HEK293 (cell line): ENCODE measurements around the gene APCDD1L.

Source experiments
- CTCF ChIA-PET: fragments of 350-600 bp; formaldehyde crosslinking; extraction: SDS; loops from one replicate; lab custom pipeline; 2021; ENCODE audit warnings: antibody characterized with exemption; lab: Yijun Ruan, JAX
- POLR2A ChIA-PET: fragments of 300-600 bp; formaldehyde crosslinking; extraction: SDS; loops from one replicate; lab custom pipeline; 2020; ENCODE audit warnings: antibody characterized with exemption, inconsistent platforms; lab: Yijun Ruan, JAX
- H3K27ac ChIP-seq: fragments of 200-500 bp; sonication (Bioruptor generic); 2 replicates; pipeline ENCODE4 v1.5.1; 2014; ENCODE audit warnings: low read depth, low read length, control low read depth, inconsistent platforms; ENCODE audit errors: extremely low read depth
- H3K36me3 ChIP-seq, 2 experiments: fragments of 200-500 bp in 1 of 2; sonication (Bioruptor generic) in 1 of 2; 1 replicate in 1 of 2; 2 replicates in 1 of 2; pipeline ENCODE4 v1.5.1; 2014 to 2017; ENCODE audit warnings: inconsistent platforms in 2 of 2, low read length in 2 of 2; ENCODE audit not compliant: control insufficient read depth in 2 of 2, insufficient read depth in 1 of 2
- H3K4me1 ChIP-seq: fragments of 200-500 bp; sonication (Bioruptor generic); 2 replicates; pipeline ENCODE4 v1.5.1; 2014; ENCODE audit warnings: mild to moderate bottlenecking, low read length, inconsistent platforms; ENCODE audit not compliant: control insufficient read depth, insufficient read depth
- H3K4me3 ChIP-seq: 2 replicates; pipeline ENCODE4 v1.5.1; 2011; ENCODE audit warnings: low read depth, mild to moderate bottlenecking, control low read depth, low read length, moderate library complexity
- H3K9me3 ChIP-seq: fragments of 200-500 bp; sonication (Bioruptor generic); 2 replicates; pipeline ENCODE4 v1.5.1; 2014; ENCODE audit warnings: low read depth, low read length, inconsistent platforms; ENCODE audit not compliant: control insufficient read depth, insufficient read depth
- EGR2 ChIP-seq: fragments of 450-650 bp; formaldehyde crosslinking; IDR thresholded peaks from 2 replicates; pipeline ENCODE4 v1.5.1; 2016; ENCODE audit warnings: low read depth, missing biosample characterization, missing genetic modification characterization
- GLI2 ChIP-seq: fragments of 450-650 bp; formaldehyde crosslinking; IDR thresholded peaks from 2 replicates; pipeline ENCODE4; 2017; ENCODE audit warnings: missing biosample characterization, missing genetic modification characterization, low read depth, borderline replicate concordance
- KLF8 ChIP-seq: fragments of 450-650 bp; formaldehyde crosslinking; IDR thresholded peaks from 2 replicates; pipeline ENCODE4 v1.5.1; 2016; ENCODE audit warnings: missing biosample characterization, missing genetic modification characterization
- SP7 ChIP-seq: fragments of 450-650 bp; formaldehyde crosslinking; IDR thresholded peaks from 2 replicates; pipeline ENCODE4 v1.5.1; 2016; ENCODE audit warnings: missing biosample characterization, missing genetic modification characterization
- TCF7L2 ChIP-seq: IDR thresholded peaks from 2 replicates; pipeline ENCODE4 v1.6.1; 2011; ENCODE audit warnings: low read depth, mild to moderate bottlenecking, inconsistent platforms, low read length, moderate library complexity, borderline replicate concordance
- ZBTB6 ChIP-seq: fragments of 450-650 bp; formaldehyde crosslinking; IDR thresholded peaks from 2 replicates; pipeline ENCODE4 v1.5.1; 2017; ENCODE audit warnings: missing biosample characterization, missing genetic modification characterization
- ZFP3 ChIP-seq: fragments of 450-650 bp; formaldehyde crosslinking; IDR thresholded peaks from 2 replicates; pipeline ENCODE4 v1.5.1; 2016; ENCODE audit warnings: low read depth, missing biosample characterization, missing genetic modification characterization
- ZNF10 ChIP-seq: fragments of 450-650 bp; formaldehyde crosslinking; IDR thresholded peaks from 2 replicates; pipeline ENCODE4 v1.5.1; 2017; ENCODE audit warnings: missing biosample characterization, missing genetic modification characterization
- ZNF112 ChIP-seq: fragments of 450-650 bp; formaldehyde crosslinking; IDR thresholded peaks from 2 replicates; pipeline ENCODE4 v1.5.0; 2017; ENCODE audit warnings: missing biosample characterization, missing genetic modification characterization
- ZNF2 ChIP-seq: fragments of 450-650 bp; formaldehyde crosslinking; IDR thresholded peaks from 2 replicates; pipeline ENCODE4 v1.5.1; 2016; ENCODE audit warnings: missing biosample characterization, missing genetic modification characterization
- ZNF23 ChIP-seq: fragments of 450-650 bp; formaldehyde crosslinking; IDR thresholded peaks from 2 replicates; pipeline ENCODE4 v1.5.1; 2016; ENCODE audit warnings: missing biosample characterization, missing genetic modification characterization, borderline replicate concordance
- ZNF501 ChIP-seq: fragments of 450-650 bp; formaldehyde crosslinking; IDR thresholded peaks from 2 replicates; pipeline ENCODE4 v1.5.1; 2016; ENCODE audit warnings: missing biosample characterization, missing genetic modification characterization
- ZNF514 ChIP-seq: fragments of 450-650 bp; formaldehyde crosslinking; IDR thresholded peaks from 2 replicates; pipeline ENCODE4 v1.5.1; 2016; ENCODE audit warnings: missing biosample characterization, missing genetic modification characterization
- ZNF544 ChIP-seq: fragments of 450-650 bp; formaldehyde crosslinking; IDR thresholded peaks from 2 replicates; pipeline ENCODE4 v1.5.0; 2017; ENCODE audit warnings: missing biosample characterization, missing genetic modification characterization
- ZNF596 ChIP-seq: fragments of 450-650 bp; IDR thresholded peaks from 2 replicates; pipeline ENCODE4 v1.5.0; 2018; ENCODE audit warnings: missing biosample characterization, mild to moderate bottlenecking, missing genetic modification characterization, moderate library complexity
- ZNF658 ChIP-seq: fragments of 450-650 bp; formaldehyde crosslinking; IDR thresholded peaks from 2 replicates; pipeline ENCODE4; 2016; ENCODE audit warnings: missing biosample characterization, missing genetic modification characterization
- ZNF664 ChIP-seq: fragments of 450-650 bp; formaldehyde crosslinking; IDR thresholded peaks from 2 replicates; pipeline ENCODE4 v1.5.1; 2016; ENCODE audit warnings: missing biosample characterization, missing genetic modification characterization
- TF ChIP-seq, protein P1 (sequence below): fragments of 450-650 bp; formaldehyde crosslinking; IDR thresholded peaks from 2 replicates; pipeline ENCODE4 v1.5.1; 2017; ENCODE audit warnings: missing biosample characterization, missing genetic modification characterization

Gene APCDD1L

DNA sequence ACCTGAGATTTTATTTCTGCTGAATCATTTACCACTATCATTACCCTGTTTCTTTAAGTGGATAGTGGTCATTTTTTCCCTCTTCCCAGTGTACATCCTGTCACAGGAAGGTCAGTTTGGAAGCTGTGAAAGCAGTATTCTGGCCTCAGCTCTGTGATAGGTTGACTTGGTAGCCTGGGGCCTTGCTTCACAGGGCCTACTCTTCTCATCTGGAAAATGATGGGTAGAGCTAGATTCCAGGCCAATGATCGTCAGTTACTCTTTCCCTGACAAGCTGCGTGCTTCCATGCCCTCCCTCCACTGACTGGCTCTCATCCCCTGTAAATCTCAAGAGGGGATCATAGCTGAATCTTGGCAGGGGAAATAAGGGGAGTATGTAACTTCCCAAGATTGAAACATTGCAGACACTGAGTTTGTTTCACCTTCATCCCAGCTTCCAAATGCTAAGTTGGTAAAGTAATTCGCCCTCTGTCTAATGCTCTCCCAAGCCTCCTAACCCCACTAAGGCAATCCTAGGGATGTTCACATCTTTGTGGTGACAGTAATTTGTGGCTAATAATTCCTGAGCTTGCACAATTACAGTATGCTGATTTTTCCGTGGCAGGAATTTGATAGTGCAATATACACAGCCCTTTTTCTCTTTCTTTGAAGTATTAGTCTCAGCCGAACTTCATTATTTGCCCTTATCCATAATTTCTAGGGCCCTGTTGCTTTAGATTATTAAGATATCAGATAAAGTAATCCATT, 75.0 kb downstream of the APCDD1L start:
- Histone ChIP-seq H3K9me3 (no peaks in the 10 kb centered on the region), H3K4me1 (no peaks in the 10 kb centered on the region), H3K4me3 (no peak overlapping the region), H3K36me3 (peaks cover 3 to 69% of the 10 kb centered on the region in 2 experiments; a peak in 2 of 3 replicates), H3K27ac (no peak overlapping the region)
- TF ChIP-seq SP7 (tag by site-specific recombination) (no peak), ZNF23 (tag by site-specific recombination) (no peak), ZNF10 (tag by site-specific recombination) (no peak), GLI2 (tag by site-specific recombination) (no peak), ZNF658 (no peak), EGR2 (tag by site-specific recombination) (no peak), ZNF596 (tag by site-specific recombination) (no peak), ZNF544 (tag by site-specific recombination) (no peak), ZBTB6 (tag by site-specific recombination) (no peak), ZNF112 (tag by site-specific recombination) (no peak), ZNF514 (tag by site-specific recombination) (no peak), KLF8 (tag by site-specific recombination) (no peak), ZNF501 (tag by site-specific recombination) (no peak), ZNF2 (tag by site-specific recombination) (no peak), TCF7L2 (no peak)
- TF ChIP-seq, protein P1, sequence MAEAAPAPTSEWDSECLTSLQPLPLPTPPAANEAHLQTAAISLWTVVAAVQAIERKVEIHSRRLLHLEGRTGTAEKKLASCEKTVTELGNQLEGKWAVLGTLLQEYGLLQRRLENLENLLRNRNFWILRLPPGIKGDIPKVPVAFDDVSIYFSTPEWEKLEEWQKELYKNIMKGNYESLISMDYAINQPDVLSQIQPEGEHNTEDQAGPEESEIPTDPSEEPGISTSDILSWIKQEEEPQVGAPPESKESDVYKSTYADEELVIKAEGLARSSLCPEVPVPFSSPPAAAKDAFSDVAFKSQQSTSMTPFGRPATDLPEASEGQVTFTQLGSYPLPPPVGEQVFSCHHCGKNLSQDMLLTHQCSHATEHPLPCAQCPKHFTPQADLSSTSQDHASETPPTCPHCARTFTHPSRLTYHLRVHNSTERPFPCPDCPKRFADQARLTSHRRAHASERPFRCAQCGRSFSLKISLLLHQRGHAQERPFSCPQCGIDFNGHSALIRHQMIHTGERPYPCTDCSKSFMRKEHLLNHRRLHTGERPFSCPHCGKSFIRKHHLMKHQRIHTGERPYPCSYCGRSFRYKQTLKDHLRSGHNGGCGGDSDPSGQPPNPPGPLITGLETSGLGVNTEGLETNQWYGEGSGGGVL (tag by site-specific recombination), result no peak
- TF ChIP-seq, all 188 proteins: peak for 0
- ChIA-PET POLR2A (no interaction called here), CTCF (no interaction called here)

DNA sequence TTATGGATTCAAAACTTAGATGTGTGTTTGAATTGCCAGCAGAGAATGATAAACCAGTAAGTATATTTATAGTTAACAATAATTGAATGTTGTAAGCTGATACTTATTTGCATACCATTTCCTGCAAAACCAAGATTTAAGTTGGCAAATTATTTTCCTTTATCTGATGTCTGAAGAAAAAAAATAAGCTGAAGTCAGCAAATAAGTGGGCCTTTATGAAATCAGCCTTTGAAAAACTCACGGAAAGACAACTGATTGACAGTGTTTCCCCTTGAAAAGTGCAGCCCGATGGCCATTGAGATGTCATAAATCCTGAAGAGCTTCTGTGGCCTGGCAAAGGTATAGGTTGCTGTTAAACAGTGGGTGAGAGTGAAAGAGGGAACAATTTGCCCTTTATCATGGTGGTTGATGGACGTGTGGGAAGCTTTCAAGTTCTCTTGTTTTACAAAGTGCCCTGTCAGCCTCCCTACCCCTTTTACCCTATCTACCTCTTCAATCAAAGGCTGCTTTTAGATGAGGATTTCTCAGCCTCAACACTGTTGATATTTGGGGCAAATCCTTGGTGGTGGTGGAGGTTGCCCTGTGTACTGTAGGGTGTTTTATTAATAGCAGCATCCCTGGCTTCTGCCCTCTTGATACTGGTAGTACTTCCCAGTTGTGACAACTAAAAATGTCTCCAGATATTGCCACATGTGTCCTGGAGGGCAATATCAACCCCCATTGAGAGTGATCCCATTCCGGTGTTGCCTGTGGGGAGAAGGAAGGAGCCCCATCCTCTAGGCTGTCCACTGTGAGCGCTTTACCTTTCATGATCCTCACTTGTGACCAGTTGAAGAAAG, 76.0 kb downstream of the APCDD1L start:
- H3K36me3 ChIP-seq, result peaks cover 3 to 61% of the 10 kb centered on the region in 2 experiments; a peak in 2 of 3 replicates
- H3K4me3 ChIP-seq, result no peak overlapping the region
- H3K27ac ChIP-seq, result no peak overlapping the region
- H3K9me3 ChIP-seq, result no peaks in the 10 kb centered on the region
- CTCF ChIA-PET, result no interaction called here
- TF ChIP-seq ZFP3, result no peak
- no peak for TF ChIP-seq ZNF664 (tag by site-specific recombination)
- H3K4me1 ChIP-seq, result no peaks in the 10 kb centered on the region
- POLR2A ChIA-PET, result no interaction called here
